ENCODE data around the gene CDRT15.
"Not testable (repeated sequence)": the region's sequence is repeated elsewhere in the genome, so short reads cannot be mapped to it uniquely, and the experiment has no call there.

Gene CDRT15

DNA sequence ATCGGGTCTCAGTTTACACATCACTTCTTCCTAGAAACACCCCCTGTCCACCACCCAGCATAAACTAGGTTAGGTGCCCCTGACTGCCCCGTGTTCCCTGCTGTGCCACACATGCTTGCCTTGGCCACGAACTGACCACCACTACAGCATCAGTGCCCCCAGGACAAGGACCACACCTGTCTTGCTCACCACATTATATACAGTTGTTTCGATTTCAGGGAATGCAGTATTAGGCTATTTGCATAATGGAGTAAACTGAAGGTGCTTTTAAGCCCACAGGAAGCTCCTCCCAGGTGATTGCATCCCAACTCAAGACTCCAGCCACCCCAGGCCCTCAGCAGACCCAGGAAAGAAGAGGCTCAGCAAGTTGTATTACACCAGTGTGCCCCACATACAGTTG is 50.2 kb downstream of the CDRT15 start:
- DNase-seq (ENCODE audit: low read depth in 2 of 3, low spot score in 2 of 3) = not testable (repeated sequence)
